Endothelial cell of umbilical vein (primary cell): ENCODE results near the gene WRAP73. TPM values are rescaled to one million over a fixed set of nuclear protein-coding genes. Genes with fewer than 3 reads are reported as not detected.

ENCODE experiments used
- BruUV-seq: library from RNA; stranded (reverse); fragments of 400-500 nt; replicated peaks from 2 replicates; lab custom pipeline; 2021; lab: Mats Ljungman, UMichigan
- CTCF ChIA-PET: fragments of 300-600, 350-600 bp; sonication (Branson Sonifier 250); formaldehyde crosslinking; loops from one replicate; lab custom pipeline; 2021; ENCODE audit warnings: antibody characterized with exemption, inconsistent platforms; lab: Charles Lee
- POLR2A ChIA-PET: fragments of 300-600, 350-600 bp; sonication (Branson Sonifier 250); formaldehyde crosslinking; loops from one replicate; lab custom pipeline; 2021; ENCODE audit warnings: antibody characterized with exemption, inconsistent platforms; lab: Charles Lee
- DNase-seq: peaks from one replicate; pipeline ENCODE4 v3.0.0-alpha.2; 2011; ENCODE audit warnings: low read depth, low spot score
- FAIRE-seq: peaks from 2 replicates; lab custom pipeline; 2011; peaks lifted over from hg19 to GRCh38; lab: Jason Lieb, UNC
- H2AFZ ChIP-seq: 2 replicates; pipeline ENCODE4 v1.6.0; 2012; ENCODE audit warnings: low read depth, low read length, control low read depth, inconsistent platforms
- H3K27ac ChIP-seq: 2 replicates; pipeline ENCODE4 v1.5.1; 2011; ENCODE audit warnings: low read depth, mild to moderate bottlenecking, control low read depth, low read length, moderate library complexity; ENCODE audit not compliant: insufficient read depth
- H3K27me3 ChIP-seq, 2 experiments: 2 replicates each; pipeline versions ENCODE4 v1.6.0 to v1.6.1; 2011; ENCODE audit warnings: low read length in 2 of 2, mixed read lengths in 1 of 2; ENCODE audit not compliant: control insufficient read depth in 2 of 2, insufficient read depth in 2 of 2
- H3K36me3 ChIP-seq, 2 experiments: 2 replicates in 1 of 2; 3 replicates in 1 of 2; pipeline ENCODE4 v1.5.1; 2011; ENCODE audit warnings: low read length in 2 of 2, mild to moderate bottlenecking in 1 of 2, moderate library complexity in 1 of 2; ENCODE audit not compliant: control insufficient read depth in 2 of 2, insufficient read depth in 2 of 2; ENCODE audit errors: extremely low read depth in 1 of 2
- H3K4me1 ChIP-seq: 3 replicates; pipeline ENCODE4 v1.5.1; 2011; ENCODE audit warnings: mild to moderate bottlenecking, low read length; ENCODE audit not compliant: control insufficient read depth, insufficient read depth; ENCODE audit errors: extremely low read depth
- H3K4me2 ChIP-seq: 2 replicates; pipeline ENCODE4 v1.6.1; 2011; ENCODE audit warnings: low read length, control low read depth, mixed read lengths; ENCODE audit not compliant: insufficient read depth
- H3K4me3 ChIP-seq, 3 experiments: fragments of 200-600 bp in 1 of 3; sonication (generic), shearing (Covaris generic) in 1 of 3; replicated peaks in 1 of 3; 2 replicates each; pipeline ENCODE4 v1.5.1; 2011 to 2016; ENCODE audit warnings: control low read depth in 3 of 3, low read length in 3 of 3, mild to moderate bottlenecking in 2 of 3, inconsistent platforms in 1 of 3, low read depth in 1 of 3, moderate library complexity in 1 of 3; ENCODE audit not compliant: insufficient read depth in 1 of 3
- H3K79me2 ChIP-seq: 2 replicates; pipeline ENCODE4 v1.6.0; 2012; ENCODE audit warnings: low read length, inconsistent platforms; ENCODE audit not compliant: control insufficient read depth, insufficient read depth
- H3K9ac ChIP-seq: replicated peaks from 2 replicates; pipeline ENCODE3; 2011; ENCODE audit warnings: low read length, control low read depth; ENCODE audit not compliant: insufficient read depth; ENCODE audit errors: extremely low read depth
- H3K9me1 ChIP-seq: replicated peaks from 3 replicates; pipeline ENCODE4 v1.6.0; 2011; ENCODE audit warnings: mild to moderate bottlenecking, low read length; ENCODE audit not compliant: control insufficient read depth, insufficient read depth; ENCODE audit errors: extremely low read depth
- H3K9me3 ChIP-seq: replicated peaks from 2 replicates; pipeline ENCODE4 v1.5.1; 2012; ENCODE audit warnings: low read length, inconsistent platforms; ENCODE audit not compliant: control insufficient read depth, insufficient read depth
- H4K20me1 ChIP-seq: replicated peaks from 2 replicates; pipeline ENCODE3; 2011; ENCODE audit warnings: mild to moderate bottlenecking, low read length; ENCODE audit not compliant: control insufficient read depth, insufficient read depth; ENCODE audit errors: extremely low read depth
- EZH2 ChIP-seq: IDR thresholded peaks from 2 replicates; pipeline ENCODE4 v1.6.1; 2012; ENCODE audit warnings: borderline replicate concordance, low read depth, mild to moderate bottlenecking, moderate library complexity, low read length, inconsistent platforms; ENCODE audit not compliant: severe bottlenecking
- FOS ChIP-seq: IDR thresholded peaks from 2 replicates; pipeline ENCODE4 v1.6.1; 2011; ENCODE audit warnings: mild to moderate bottlenecking, low read length, moderate library complexity, borderline replicate concordance; ENCODE audit not compliant: insufficient read depth
- GATA2 ChIP-seq: IDR thresholded peaks from 2 replicates; pipeline ENCODE4 v1.7.0; 2011; ENCODE audit warnings: low read depth, mild to moderate bottlenecking, moderate library complexity, mixed read lengths, low read length; ENCODE audit not compliant: insufficient read length, insufficient read depth
- JUN ChIP-seq: IDR thresholded peaks from 2 replicates; pipeline ENCODE4 v1.6.1; 2011; ENCODE audit warnings: borderline replicate concordance, low read depth; ENCODE audit not compliant: insufficient read length, insufficient read depth
- MYC ChIP-seq: IDR thresholded peaks from one replicate; pipeline ENCODE4 v1.6.1; 2011; ENCODE audit warnings: mild to moderate bottlenecking, low read depth, low read length
- POLR2A ChIP-seq: IDR thresholded peaks from 2 replicates; pipeline ENCODE4 v1.6.1; 2012; ENCODE audit warnings: low read depth, mild to moderate bottlenecking, control low read depth, low read length
- POLR2AphosphoS5 ChIP-seq: IDR thresholded peaks from 2 replicates; pipeline ENCODE4 v1.6.1; 2012; ENCODE audit warnings: low read depth, mild to moderate bottlenecking, control low read depth, low read length, moderate library complexity; ENCODE audit not compliant: insufficient read depth
- dilution Hi-C: fragments of 300-500 bp; cut with MboI; formaldehyde crosslinking; loops from one replicate; pipeline ENCODE4 v1.15.0; 2019; ENCODE audit warnings: low sequenced_read_pairs; ENCODE audit not compliant: extremely low pct_ligation_motif_present
- intact Hi-C: fragments of 100-400 bp; cut with micrococcal nuclease; formaldehyde crosslinking; loops from one replicate; pipeline ENCODE4 v1.10.0; 2022
- polyA plus RNA-seq, 4 experiments: library from polyadenylated mRNA; depleted of rRNA in 3 of 4; stranded (reverse) in 3 of 4; unstranded in 1 of 4; fragments of >200 nt; gene quantifications; 2 replicates each; pipeline versions ENCODE4 v1.2.1 to v1.2.3, GENCODE V29; 2011 to 2012; ENCODE audit warnings: missing spikeins in 1 of 4
- total RNA-seq: library from RNA; stranded (reverse); gene quantifications from 2 replicates; pipeline ENCODE4 v1.2.3, GENCODE V29; 2021
- TF ChIP-seq, protein P1 (sequence below): IDR thresholded peaks from 2 replicates; pipeline ENCODE4 v1.6.1; 2011; ENCODE audit not compliant: insufficient read depth, insufficient read length
- TF ChIP-seq, protein P2 (sequence below), 2 donors: IDR thresholded peaks; 1 replicate in 1 of 2; 2 replicates in 1 of 2; pipeline ENCODE4 v1.5.1; 2011; ENCODE audit warnings: low read length in 2 of 2, mild to moderate bottlenecking in 2 of 2, moderate library complexity in 2 of 2, control low read depth in 1 of 2, inconsistent platforms in 1 of 2, low read depth in 1 of 2; ENCODE audit not compliant: insufficient read depth in 1 of 2; ENCODE audit errors: extremely low read depth in 1 of 2

Gene WRAP73
- total and polyA plus RNA-seq, 2 donors (not counting 3 experiments of a cell fraction or from before 2014, with no cell fraction given): 23.0 to 50.7 TPM

DNA sequence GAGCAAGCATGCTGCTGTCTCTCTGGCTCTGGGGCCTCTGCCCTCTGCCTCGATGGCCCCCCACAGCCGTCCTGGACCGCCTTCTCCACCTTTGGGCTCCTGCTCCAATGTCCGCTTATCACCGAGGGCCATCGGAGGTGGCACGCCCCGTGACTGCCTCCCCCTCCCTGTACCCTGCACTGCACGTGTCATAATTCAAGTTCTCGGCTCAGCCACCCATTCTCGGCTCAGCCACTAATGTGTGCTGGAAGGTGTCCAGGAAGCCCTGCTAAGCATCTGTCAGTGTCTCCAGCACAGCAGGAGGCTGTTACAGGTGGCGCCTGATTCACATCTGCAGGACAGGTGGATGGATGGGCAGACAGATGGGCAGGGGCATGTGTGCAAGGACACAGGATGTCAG lies 47.9 kb upstream of the WRAP73 start:
- POLR2A ChIA-PET: no interaction called here
- no peak for DNase-seq
- H3K79me2 ChIP-seq: no peaks in the 10 kb centered on the region
- CTCF ChIA-PET: no interaction called here
- no peak overlapping the region for H3K4me3 ChIP-seq
- H3K4me2 ChIP-seq: no peak overlapping the region
- intact Hi-C loops (no loop called here), dilution Hi-C loops (no loop called here)
- H3K36me3 ChIP-seq: no peaks in the 10 kb centered on the region
- BruUV-seq: no TSS peak
- H4K20me1 ChIP-seq: no peaks in the 10 kb centered on the region
- no peak overlapping the region for H2AFZ ChIP-seq
- H3K4me1 ChIP-seq: no peaks in the 10 kb centered on the region
- H3K27me3 ChIP-seq: no peaks in the 10 kb centered on the region
- no peaks in the 10 kb centered on the region for H3K9me3 ChIP-seq
- H3K9ac ChIP-seq: no peak overlapping the region
- FAIRE-seq: no peak
- no peaks in the 10 kb centered on the region for H3K9me1 ChIP-seq
- TF ChIP-seq GATA2: no peak
- TF ChIP-seq, protein P1, sequence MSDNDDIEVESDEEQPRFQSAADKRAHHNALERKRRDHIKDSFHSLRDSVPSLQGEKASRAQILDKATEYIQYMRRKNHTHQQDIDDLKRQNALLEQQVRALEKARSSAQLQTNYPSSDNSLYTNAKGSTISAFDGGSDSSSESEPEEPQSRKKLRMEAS: no peak
- TF ChIP-seq, protein P2, sequence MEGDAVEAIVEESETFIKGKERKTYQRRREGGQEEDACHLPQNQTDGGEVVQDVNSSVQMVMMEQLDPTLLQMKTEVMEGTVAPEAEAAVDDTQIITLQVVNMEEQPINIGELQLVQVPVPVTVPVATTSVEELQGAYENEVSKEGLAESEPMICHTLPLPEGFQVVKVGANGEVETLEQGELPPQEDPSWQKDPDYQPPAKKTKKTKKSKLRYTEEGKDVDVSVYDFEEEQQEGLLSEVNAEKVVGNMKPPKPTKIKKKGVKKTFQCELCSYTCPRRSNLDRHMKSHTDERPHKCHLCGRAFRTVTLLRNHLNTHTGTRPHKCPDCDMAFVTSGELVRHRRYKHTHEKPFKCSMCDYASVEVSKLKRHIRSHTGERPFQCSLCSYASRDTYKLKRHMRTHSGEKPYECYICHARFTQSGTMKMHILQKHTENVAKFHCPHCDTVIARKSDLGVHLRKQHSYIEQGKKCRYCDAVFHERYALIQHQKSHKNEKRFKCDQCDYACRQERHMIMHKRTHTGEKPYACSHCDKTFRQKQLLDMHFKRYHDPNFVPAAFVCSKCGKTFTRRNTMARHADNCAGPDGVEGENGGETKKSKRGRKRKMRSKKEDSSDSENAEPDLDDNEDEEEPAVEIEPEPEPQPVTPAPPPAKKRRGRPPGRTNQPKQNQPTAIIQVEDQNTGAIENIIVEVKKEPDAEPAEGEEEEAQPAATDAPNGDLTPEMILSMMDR (IDR thresholded peaks at IDR 0.05; ENCODE audit: extremely low read depth in 1 of 2, insufficient read depth in 1 of 2, low read depth in 1 of 2, low read length in 2 of 2): no peak
- TF ChIP-seq POLR2A: no peak
- no peak for TF ChIP-seq JUN
- TF ChIP-seq MYC: no peak
- TF ChIP-seq POLR2AphosphoS5: no peak
- TF ChIP-seq EZH2: no peak
- no peak for TF ChIP-seq FOS
- H3K27ac ChIP-seq: no peak overlapping the region
